ENCODE results near the gene PPM1N.
"Not testable (repeated sequence)": the region's sequence is repeated elsewhere in the genome, so short reads cannot be mapped to it uniquely, and the experiment has no call there.

The PPM1N gene

DNA sequence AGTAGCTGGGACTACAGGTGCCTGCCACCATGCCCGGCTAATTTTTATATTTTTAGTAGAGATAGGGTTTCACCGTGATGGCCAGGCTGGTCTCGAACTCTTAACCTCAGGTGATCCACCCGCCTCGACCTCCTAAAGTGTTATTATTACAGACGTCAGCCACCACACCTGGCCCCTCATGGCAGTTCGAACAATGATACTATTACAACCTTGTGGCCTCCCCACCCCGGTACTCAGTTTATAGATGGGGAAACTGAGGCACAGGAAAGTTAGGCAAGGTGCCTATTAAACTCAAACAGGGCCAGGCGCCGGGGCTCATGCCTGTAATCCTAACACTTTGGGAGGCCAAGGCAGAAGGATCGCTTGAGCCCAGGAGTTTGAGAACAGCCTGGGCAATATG is 12.1 kb downstream of the PPM1N start:
- DNase-seq, result not testable (repeated sequence)

DNA sequence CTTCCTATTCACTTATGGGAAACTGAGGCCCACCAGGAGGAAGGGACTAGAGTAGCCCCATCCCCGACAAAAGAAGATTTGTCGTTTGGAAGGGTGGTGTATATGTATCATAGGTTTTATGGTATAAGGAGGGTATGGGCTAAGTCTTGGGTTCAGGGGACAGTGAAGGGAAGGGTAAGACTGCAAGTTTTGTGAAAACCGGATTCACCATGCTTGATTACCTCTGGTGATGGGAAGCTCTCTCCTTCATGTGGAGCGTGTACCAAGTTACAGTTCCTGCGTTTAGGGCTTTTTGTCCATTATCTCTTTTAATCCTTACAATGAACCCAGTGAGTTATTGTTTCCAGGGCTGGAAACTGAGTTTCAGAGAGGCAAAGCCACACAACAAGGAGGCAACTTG is 12.8 kb downstream of the PPM1N start:
- no peak for DNase-seq

DNA sequence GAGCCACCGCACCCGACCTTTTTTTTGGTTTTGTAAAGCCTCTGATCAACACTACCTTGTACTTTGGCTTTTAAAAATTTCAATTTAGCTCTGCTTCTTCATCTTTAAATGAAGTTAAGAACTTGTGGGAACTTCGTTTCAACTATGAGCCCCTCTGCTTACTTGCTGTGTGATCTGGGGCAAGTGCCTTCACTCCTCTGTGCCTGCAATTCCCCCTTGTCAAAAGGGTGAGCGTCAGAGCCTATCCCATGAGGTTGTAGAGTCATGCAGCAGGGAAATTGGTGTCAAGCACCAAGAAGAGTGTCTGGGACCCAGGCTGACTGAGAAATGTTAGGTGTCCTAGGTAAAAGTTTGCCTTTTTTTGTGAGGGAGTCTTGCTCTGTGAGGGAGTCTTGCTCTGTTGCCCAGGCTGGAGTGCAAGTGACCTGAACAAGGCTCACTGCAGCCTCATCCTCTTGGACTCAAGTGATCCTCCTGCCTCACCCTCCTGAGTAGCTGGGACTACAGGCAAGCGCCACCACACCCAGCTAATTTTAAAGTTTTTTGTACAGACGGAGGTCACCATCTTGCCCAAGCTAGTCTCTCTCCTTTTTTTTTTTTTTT is 14.7 kb downstream of the PPM1N start:
- DNase-seq, result no peak

DNA sequence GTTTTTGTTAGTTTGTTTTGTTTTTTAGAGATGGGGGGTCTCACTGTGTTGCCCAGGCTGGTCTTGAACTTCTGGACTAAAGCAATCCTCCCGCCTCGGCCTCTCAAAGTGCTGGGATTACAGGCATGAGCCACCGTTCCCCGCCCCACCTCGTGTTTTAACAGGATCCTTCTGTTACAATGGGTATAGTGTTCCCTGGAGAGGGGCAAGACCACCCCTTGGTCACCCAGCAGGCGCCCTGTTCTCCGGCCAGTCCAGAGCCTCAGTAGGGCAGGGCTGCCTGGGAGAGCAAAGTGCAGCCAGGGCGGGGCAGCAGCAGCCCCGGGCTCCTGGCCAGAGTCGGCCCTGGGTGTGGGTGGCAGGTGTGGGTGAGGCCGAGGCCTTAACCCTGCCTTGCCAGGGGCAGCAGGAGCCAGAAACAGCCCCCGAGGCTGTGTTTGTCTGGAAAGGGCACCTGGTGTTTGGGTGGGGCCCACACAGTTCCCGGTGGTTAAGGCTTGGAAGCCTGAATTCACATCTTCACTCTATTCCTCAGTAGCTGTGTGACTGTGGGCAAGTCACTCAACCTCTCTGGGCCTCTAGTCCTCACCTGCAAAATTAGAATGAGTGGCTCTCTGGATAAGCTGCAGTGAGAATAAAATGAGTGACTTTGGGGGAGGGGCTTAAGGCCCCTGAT is 16.3 kb downstream of the PPM1N start:
- no peak for DNase-seq

DNA sequence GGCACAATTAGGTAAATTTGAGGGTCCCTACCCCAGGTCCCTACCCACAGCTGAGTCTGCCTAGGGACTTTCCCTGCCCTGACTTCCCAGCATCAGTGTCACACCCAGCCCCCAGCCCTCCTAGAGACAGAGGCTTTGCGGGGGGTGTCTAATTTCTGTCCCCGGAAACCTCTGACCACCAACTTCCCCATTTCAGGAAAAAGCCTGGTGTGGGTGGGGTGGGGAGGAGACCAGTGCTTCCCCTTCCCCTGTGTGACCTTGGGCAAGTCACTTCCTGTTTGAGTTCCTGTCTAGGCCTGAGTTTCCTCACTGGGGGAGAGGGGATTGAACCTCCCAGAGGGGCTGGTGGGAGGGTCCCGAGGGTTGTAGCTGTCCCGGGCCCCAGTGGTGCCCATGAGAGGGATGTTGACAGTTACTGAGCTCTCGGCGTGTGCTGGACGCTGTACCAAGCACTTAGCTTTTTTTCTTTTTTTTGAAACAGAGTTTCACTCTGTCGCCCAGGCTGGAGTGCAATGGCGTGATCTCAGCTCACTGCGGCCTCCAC is 16.9 kb downstream of the PPM1N start:
- no peak for DNase-seq

DNA sequence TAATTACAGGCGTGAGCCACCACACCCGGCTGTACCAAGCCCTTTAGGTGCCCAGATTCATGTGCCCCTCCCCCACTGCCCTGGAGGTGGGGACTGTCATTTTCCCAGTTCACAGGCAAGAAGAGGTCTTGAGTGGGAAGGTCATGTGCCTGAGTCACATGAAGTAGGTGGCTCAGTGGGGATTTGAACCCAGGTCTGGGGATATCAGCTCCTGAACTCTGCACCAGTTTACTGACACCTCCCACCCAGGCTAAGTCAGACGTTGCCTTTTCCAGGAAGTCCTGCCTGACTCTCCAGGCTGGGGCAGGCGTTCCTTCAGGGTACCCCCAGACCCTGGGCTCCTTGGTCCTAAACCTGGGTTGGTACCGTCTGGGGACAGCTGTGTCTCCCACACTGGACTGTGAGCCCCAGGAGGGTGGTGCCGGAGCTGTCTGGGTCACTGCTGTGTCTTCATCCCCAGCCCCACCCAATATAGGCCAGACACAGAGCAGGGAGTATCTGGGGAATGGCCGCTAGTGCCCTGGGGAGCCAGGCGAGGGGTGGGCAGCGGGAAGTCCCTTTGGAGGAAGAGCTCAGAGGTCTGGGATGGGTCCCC is 17.7 kb downstream of the PPM1N start:
- DNase-seq, result no peak

DNA sequence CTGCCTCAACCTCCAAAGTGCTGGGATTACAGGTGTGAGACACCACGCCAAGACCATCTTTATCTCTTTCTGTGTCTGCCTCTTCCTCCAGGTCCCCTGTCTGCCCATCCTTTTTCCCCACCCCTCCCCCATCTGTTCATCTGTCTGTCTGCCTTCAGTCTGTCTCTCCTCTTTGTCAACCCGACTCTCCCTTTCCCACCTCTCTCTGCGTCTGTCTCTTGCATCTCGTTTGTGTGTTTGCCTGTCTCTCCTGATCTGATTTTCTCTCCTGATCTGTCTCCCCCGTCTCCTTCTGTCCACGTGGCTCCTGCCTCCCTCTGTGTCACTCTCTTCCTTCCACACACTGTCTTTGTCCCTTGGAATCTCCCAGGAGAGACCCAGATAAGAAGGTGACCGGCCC is 19.0 kb downstream of the PPM1N start:
- no peak for DNase-seq

DNA sequence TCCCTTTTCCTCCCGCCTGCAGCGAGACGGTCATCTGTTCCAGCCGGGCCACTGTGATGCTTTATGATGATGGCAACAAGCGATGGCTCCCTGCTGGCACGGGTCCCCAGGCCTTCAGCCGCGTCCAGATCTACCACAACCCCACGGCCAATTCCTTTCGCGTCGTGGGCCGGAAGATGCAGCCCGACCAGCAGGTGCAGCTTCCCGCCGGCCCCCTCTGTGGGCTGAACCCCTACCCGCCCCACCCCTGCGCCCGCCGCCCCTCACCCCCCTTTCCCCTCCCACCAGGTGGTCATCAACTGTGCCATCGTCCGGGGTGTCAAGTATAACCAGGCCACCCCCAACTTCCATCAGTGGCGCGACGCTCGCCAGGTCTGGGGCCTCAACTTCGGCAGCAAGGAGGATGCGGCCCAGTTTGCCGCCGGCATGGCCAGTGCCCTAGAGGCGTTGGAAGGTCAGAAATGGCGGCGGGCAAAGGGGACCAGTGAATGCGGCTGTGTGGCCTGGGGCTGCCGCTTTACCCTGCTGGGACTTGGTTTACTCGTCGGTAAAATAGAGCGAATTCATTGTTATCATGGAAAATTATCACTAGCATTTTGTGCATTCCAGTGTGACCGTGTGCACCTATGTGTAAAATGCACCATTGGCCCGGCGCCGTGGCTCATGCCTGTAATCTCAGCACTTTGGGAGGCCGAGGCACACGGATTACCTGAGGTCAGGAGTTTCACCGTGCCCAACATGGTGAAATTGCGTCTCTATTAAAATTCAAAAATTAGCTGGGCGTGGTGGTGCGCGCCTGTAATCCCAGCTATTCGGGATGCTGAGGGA is 19.6 kb downstream of the PPM1N start:
- no peak for DNase-seq

DNA sequence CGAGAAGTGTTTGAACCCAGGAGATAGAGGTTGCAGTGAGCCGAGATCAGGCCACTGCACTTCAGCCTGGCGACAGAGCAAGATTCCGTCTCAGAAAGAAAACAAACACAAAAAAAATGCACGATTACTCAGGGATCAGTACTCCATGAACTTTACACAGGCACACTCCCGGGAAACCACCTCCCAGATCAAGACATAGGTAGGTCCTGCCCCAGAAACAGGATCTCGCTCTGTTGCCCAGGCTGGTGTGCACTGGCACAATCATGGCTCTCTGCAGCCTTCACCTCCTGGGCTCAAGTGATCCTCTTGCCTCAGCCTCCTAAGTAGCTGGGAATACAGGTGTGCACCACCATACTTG is 20.2 kb downstream of the PPM1N start:
- no peak for DNase-seq

DNA sequence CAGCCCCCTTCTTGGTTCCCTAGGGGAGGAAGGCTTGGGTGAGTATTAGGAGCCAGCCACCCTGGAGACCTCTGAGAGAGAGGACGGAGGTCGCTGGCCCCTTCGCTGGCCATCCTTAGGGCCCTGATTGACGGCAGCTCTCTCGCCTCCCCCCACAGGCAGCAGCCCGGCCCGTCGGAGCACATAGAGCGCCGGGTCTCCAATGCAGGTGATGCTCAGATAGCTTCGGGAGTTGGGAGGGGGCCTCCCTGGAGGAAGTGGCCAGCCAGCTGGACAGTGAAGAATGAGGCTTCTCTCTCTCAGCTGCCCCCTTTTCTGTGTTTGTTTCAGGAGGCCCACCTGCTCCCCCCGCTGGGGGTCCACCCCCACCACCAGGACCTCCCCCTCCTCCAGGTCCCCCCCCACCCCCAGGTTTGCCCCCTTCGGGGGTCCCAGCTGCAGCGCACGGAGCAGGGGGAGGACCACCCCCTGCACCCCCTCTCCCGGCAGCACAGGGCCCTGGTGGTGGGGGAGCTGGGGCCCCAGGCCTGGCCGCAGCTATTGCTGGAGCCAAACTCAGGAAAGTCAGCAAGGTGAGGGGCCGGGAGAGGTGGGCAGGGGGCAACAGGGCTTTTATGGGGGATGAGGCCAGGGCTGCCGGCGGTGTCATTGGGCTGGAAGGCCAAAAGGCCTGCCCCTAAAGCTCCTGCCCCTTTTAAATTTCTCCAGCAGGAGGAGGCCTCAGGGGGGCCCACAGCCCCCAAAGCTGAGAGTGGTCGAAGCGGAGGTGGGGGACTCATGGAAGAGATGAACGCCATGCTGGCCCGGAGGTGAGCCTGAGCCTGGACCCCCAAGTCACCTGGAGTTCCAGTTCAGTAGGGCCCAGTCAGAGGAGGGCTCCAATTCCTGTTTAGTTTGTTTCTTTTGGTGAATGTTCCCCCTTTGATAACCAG is 24.0 kb downstream of the PPM1N start:
- no peak for DNase-seq

DNA sequence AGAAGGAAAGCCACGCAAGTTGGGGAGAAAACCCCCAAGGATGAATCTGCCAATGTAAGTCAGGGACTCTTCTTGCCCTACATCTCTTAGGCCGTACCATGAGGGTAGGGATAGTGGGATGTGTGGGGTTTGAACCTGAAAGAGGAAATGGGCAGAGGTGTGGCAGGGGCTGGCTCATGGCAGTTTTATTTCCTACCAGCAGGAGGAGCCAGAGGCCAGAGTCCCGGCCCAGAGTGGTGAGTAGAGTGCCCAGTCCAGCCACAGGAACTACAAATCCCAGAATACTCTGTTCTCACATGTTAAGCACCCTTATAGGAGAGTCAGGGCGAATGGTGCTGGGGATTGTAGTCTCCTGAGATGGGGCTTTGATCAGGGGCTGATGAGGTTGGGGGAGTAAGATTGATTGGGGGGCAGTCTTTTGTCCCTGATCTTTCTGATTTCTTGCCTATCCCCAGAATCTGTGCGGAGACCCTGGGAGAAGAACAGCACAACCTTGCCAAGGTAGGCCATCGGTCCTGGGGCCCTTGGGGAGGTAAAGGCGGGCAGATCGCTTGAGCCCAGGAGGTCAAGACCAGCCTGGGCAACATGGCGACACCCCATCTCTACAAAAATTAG is 25.5 kb downstream of the PPM1N start:
- DNase-seq, result peak; percentile 92

DNA sequence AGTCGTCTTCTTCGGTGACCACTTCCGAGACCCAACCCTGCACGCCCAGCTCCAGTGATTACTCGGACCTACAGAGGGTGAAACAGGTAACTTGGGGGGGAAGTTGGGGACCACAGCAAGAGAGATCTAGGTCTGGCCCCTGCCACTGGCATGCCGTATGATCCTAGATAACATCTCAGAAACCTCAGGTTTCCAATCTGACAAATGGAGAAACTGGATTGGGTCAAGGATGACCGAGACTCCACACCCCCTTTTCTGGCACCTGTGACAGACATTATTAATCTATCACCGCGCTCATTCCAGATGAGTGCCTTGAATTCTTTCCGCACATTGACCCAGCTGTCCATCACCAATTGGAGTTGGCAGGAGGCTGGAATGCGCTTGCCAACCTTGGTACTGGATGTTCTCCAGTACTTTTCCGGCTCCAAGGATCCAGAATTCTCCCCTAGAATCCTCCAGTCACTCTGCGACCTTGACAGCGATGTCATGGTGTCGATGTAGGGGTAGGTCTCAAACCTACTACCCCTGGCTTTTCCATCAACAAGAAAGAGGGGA is 26.4 kb downstream of the PPM1N start:
- DNase-seq, result no peak

DNA sequence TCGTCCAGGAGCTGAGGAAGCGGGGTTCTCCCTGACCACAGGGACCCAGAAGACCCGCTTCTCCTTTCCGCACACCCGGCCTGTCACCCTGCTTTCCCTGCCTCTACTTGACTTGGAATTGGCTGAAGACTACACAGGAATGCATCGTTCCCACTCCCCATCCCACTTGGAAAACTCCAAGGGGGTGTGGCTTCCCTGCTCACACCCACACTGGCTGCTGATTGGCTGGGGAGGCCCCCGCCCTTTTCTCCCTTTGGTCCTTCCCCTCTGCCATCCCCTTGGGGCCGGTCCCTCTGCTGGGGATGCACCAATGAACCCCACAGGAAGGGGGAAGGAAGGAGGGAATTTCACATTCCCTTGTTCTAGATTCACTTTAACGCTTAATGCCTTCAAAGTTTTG is 27.9 kb downstream of the PPM1N start:
- peak; percentile 43 for DNase-seq

DNA sequence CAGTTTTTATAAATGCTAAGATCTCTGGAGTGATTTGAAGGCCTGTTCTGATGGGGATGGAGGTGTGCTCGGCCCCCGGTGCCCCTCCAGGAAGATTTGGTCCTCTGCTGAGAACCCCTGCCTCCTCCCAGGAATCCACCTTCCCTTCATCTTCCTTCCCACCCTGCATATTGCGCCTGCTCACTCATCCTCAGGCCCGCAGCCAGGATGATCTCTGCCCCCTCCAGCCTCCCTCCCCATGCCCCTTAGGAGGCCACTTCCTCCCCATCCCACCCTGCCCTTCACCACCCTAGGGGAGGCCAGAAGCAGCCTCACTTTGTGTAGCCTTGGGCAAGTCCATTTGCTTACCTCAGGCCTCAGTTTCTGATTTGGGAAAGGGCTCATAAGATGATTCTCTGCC is 28.7 kb downstream of the PPM1N start:
- no peak for DNase-seq

DNA sequence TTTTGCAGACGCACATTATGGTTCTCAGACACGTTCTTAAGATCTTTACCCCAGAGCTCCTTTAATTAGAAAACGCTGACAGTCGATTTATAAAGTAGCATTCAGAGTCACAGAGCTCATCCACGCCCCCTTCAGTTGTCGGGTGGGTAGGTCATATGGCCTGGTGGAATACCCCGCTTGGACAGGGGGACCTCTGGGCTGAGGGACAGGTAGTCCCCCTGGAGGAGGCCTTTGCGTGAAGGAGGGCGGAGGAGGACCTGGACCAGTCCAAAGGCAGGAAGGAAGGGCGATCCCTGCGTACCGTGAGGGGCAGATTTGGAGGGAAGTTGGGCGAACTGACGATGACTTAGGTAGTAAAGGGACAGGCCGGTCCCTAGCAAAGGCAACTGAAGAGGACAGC is 29.5 kb downstream of the PPM1N start:
- DNase-seq, result no peak

DNA sequence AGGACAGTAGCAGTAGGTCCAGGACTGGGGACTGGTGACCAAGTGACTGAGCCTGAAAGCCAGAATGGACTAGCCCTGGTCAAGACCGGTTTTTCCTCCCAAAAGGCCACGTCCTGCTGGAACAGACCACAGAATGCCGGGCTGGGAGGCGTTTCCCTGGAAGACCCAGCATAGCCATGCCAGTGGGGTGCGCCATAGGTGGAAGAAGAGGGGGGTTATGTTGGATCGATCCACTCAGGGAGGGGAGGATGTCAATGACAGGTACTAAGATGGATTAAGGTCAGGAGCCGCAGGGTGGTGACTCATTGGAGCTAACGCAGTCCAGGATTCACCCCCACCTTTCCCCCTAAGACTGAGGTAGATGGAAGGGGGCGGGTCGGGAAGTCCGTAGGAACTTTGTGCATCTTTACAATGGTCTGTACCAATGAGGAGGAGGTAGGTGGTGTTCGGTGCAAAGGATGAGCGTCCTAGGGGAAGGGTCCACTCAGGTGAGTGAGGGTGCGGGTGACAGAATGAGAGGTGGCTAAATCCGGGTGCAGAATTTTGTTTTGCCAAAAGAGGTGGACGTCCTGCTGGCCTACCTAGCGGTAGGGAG is 30.0 kb downstream of the PPM1N start:
- no peak for DNase-seq

DNA sequence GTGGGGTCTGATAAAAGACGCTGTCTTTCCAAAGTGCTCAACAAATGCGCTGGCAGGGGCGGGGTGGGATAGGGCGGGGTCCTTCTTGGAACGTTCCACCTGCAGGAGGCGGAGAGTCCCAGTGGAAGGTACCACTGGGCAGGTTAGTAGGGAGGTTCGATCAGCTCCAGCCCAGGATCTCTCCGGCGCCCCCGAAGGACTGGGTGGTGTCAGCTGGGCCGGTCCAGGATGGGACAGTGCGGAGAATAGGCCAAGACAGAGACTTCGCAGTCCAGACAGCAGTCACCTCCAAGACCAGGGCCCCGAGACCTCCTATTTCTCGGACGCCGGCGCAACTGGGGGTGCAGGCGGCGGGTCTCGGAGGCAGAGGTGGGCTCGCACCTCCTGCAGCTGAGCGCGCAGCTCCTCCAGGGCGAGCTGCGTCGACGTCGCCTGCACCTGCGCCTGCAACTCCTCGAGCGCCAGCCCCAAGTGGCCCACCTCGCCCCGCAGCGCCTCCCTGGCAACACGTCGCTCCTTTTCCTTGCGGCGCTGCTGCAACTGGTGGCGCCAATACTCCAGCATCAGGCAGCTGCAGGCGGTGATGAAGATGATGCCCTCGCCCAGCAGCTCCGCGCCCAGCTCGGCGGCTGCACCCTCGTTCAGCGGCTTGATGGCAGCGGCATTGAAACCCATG is 30.6 kb downstream of the PPM1N start:
- DNase-seq, result peak; percentile 44

DNA sequence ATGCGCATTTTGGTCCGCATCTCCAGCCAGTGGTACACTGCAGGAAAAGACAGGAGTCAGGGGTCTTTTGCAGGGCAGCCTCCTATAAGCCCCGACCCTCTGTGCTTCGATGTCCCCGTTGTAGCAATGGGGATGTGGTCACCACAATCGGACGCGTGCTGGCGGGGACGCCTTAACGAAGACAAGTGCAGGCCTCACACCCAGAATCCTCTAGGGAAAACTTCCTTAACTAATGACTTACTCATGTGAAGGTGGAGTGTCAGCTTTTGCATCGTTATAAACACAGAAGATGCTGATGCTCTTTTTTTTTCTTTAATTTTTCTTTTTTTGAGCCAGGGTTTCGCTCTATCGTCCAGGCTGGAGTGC is 31.2 kb downstream of the PPM1N start:
- no peak for DNase-seq

DNA sequence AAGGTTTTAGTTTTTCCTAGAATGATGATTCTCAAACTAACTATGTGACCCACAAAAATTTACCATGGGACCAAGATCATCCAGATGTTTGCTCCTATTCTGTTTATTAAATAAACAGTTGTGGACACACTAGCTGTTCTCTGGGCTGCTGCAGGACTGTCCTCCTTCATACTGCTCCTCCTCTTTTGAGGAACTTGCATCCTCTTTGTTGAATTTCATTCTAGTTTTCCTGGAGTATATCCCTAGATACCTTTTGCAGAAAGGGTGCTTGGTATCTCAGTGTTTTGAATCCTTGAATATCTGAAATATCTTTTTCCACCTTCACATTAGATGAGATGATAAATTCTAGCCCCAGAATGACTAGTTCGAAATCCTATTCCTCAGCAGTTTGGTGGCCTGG is 33.1 kb downstream of the PPM1N start:
- no peak for DNase-seq

DNA sequence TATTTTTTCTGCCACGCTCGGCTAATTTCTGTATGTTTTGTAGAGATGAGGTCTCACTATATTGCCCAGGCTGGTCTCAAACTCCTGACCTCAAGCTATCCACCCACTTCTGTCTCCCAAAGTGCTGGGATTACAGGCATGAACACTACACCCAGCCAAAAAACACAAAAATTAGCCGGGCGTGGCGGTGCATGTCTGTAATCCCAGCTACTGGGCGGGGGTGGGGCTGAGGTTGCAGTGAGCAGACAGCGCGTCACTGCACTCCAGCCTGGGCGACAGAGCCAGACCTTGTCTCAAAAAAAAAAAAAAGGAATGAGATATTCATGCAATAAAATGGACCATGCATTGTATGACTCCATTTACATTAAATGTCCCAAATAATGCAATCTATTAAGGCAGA is 41.2 kb downstream of the PPM1N start:
- no peak for DNase-seq

DNA sequence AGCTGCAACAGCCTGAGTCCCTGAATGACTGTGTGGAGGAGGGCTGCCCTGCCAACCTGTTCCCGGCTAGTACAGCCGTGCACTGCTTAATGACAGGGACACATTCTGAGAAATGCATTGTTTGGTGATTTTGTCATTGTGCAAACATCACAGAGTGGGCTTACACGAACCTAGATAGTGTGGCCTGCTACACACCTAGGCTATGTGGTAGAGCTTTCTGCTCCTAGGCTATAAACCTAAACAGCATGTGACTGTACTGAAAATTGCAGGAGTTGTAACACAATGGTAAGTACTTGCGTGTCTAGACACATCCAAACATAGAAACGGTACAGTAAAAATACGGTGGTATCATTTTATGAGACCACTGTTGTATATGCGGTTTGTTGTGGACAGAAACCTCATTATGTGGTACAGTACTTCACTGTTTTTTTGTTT is 44.0 kb downstream of the PPM1N start:
- no peak for DNase-seq

Data from hematopoietic multipotent progenitor cell treated with erythropoietin and hydrocortisone succinate and interleukin-3 and kit ligand, for 8 days (in vitro differentiated cells).